H1 (cell line): ENCODE data around the gene KDM2A. TPM values are rescaled to one million over a fixed set of nuclear protein-coding genes. Genes with fewer than 3 reads are reported as not detected.

Experiments used
- CTCF ChIA-PET: fragments of 300-600 bp; sonication (Branson Sonifier 250); formaldehyde crosslinking; loops from one replicate; lab custom pipeline; 2021; ENCODE audit not compliant: partially characterized antibody; lab: Charles Lee
- POLR2A ChIA-PET: fragments of 300-600 bp; sonication (Branson Sonifier 250); formaldehyde crosslinking; loops from one replicate; lab custom pipeline; 2021; ENCODE audit warnings: inconsistent platforms; ENCODE audit not compliant: partially characterized antibody; lab: Charles Lee
- DNase-seq, 2 experiments: peaks; one replicate each; pipeline versions ENCODE4 v3.0.0 to v3.0.0-alpha.2; 2010 to 2022; ENCODE audit warnings: low spot score in 2 of 2, low read depth in 1 of 2, mixed read lengths in 1 of 2
- FAIRE-seq: peaks from 2 replicates; lab custom pipeline; 2011; peaks lifted over from hg19 to GRCh38; lab: Jason Lieb, UNC
- H2AFZ ChIP-seq: 2 replicates; pipeline ENCODE4 v1.8.1; 2012; ENCODE audit warnings: low read length, inconsistent platforms
- H2AK5ac ChIP-seq: 2 replicates; pipeline ENCODE4 v1.6.1; 2013; ENCODE audit warnings: low read depth, low read length
- H2BK120ac ChIP-seq: replicated peaks from 2 replicates; pipeline ENCODE3; 2013; ENCODE audit warnings: low read depth, low read length, inconsistent platforms
- H2BK12ac ChIP-seq: 2 replicates; pipeline ENCODE4 v1.6.1; 2013; ENCODE audit warnings: low read depth, low read length
- H2BK15ac ChIP-seq: 2 replicates; pipeline ENCODE4 v1.6.1; 2013; ENCODE audit warnings: low read length
- H2BK20ac ChIP-seq: 2 replicates; pipeline ENCODE4 v1.6.1; 2013; ENCODE audit warnings: low read length
- H2BK5ac ChIP-seq: 2 replicates; pipeline ENCODE4 v1.6.1; 2013; ENCODE audit warnings: low read depth, low read length
- H3K14ac ChIP-seq: 2 replicates; pipeline ENCODE4 v1.6.1; 2013; ENCODE audit warnings: inconsistent platforms; ENCODE audit not compliant: insufficient read length
- H3K18ac ChIP-seq: 2 replicates; pipeline ENCODE4 v1.6.1; 2013; ENCODE audit warnings: low read length; ENCODE audit errors: extremely low read depth
- H3K23ac ChIP-seq: 2 replicates; pipeline ENCODE4 v1.6.1; 2013; ENCODE audit warnings: inconsistent platforms; ENCODE audit not compliant: insufficient read length
- H3K23me2 ChIP-seq: 2 replicates; pipeline ENCODE4 v1.6.1; 2013; ENCODE audit warnings: low read depth, low read length
- H3K27ac ChIP-seq: 2 replicates; pipeline ENCODE4 v1.6.1; 2011; ENCODE audit warnings: low read depth, low read length, inconsistent platforms
- H3K27me3 ChIP-seq, 4 experiments: replicated peaks in 1 of 4; 1 replicate in 1 of 4; 2 replicates in 3 of 4; pipeline versions ENCODE4 v1.6.1 to v1.8.1; 2011 to 2013; ENCODE audit warnings: low read length in 3 of 4, mild to moderate bottlenecking in 3 of 4, inconsistent platforms in 2 of 4, mixed read lengths in 2 of 4, moderate library complexity in 1 of 4; ENCODE audit not compliant: control insufficient read depth in 3 of 4, insufficient read depth in 3 of 4; ENCODE audit errors: extremely low read depth in 1 of 4
- H3K36me3 ChIP-seq, 4 experiments: 2 replicates each; pipeline versions ENCODE4 v1.6.1 to v1.8.1; 2011 to 2013; ENCODE audit warnings: mild to moderate bottlenecking in 4 of 4, low read length in 3 of 4, moderate library complexity in 2 of 4, control low read depth in 1 of 4, inconsistent platforms in 1 of 4; ENCODE audit not compliant: insufficient read depth in 4 of 4, control insufficient read depth in 2 of 4
- H3K4ac ChIP-seq: replicated peaks from 2 replicates; pipeline ENCODE3; 2013; ENCODE audit warnings: low read length, low read depth, mixed read lengths, inconsistent platforms; ENCODE audit not compliant: insufficient read length
- H3K4me1 ChIP-seq, 4 experiments: replicated peaks in 1 of 4; 1 replicate in 1 of 4; 2 replicates in 3 of 4; pipeline versions ENCODE4 v1.6.1 to v1.8.1; 2011 to 2013; ENCODE audit warnings: low read length in 3 of 4, inconsistent platforms in 2 of 4, mixed read lengths in 1 of 4; ENCODE audit not compliant: insufficient read depth in 4 of 4, control insufficient read depth in 3 of 4
- H3K4me2 ChIP-seq, 2 experiments: 2 replicates each; pipeline versions ENCODE4 v1.6.1 to v1.8.1; 2011 to 2013; ENCODE audit warnings: low read depth in 2 of 2, low read length in 2 of 2, control low read depth in 1 of 2, inconsistent platforms in 1 of 2, mild to moderate bottlenecking in 1 of 2; ENCODE audit not compliant: insufficient read depth in 1 of 2
- H3K4me3 ChIP-seq, 4 experiments: fragments of 200-600, 300-600 bp in 1 of 4; sonication (generic), shearing (Covaris generic), sonication (Bioruptor Twin) in 1 of 4; 2 replicates each; pipeline versions ENCODE4 v1.5.1 to v1.8.1; 2011 to 2016; ENCODE audit warnings: low read length in 4 of 4, low read depth in 3 of 4, control low read depth in 2 of 4, inconsistent platforms in 2 of 4, mild to moderate bottlenecking in 2 of 4, mixed read lengths in 1 of 4, moderate library complexity in 1 of 4; ENCODE audit not compliant: insufficient read depth in 2 of 4; ENCODE audit errors: extremely low read depth in 1 of 4
- H3K56ac ChIP-seq: replicated peaks from 2 replicates; pipeline ENCODE3; 2013; ENCODE audit warnings: low read depth, mild to moderate bottlenecking, mixed read lengths, low read length, inconsistent platforms; ENCODE audit not compliant: insufficient read length
- H3K79me1 ChIP-seq: 2 replicates; pipeline ENCODE4 v1.6.1; 2013; ENCODE audit warnings: low read depth, low read length, control low read depth
- H3K79me2 ChIP-seq, 2 experiments: 2 replicates each; pipeline versions ENCODE4 v1.6.1 to v1.8.1; 2012 to 2013; ENCODE audit warnings: low read length in 2 of 2, mild to moderate bottlenecking in 2 of 2, inconsistent platforms in 1 of 2; ENCODE audit not compliant: insufficient read depth in 2 of 2, control insufficient read depth in 1 of 2
- H3K9ac ChIP-seq, 4 experiments: replicated peaks in 1 of 4; 1 replicate in 1 of 4; 2 replicates in 3 of 4; pipeline versions ENCODE4 v1.6.1 to v1.8.1; 2011 to 2013; ENCODE audit warnings: low read depth in 3 of 4, low read length in 3 of 4, control low read depth in 2 of 4, mild to moderate bottlenecking in 2 of 4, moderate library complexity in 2 of 4, inconsistent platforms in 1 of 4; ENCODE audit errors: extremely low read depth in 1 of 4
- H3K9me3 ChIP-seq, 2 experiments: 2 replicates each; pipeline versions ENCODE4 v1.6.1 to v1.8.1; 2012 to 2013; ENCODE audit warnings: mild to moderate bottlenecking in 2 of 2, moderate library complexity in 2 of 2, control low read depth in 1 of 2, inconsistent platforms in 1 of 2, low read depth in 1 of 2, low read length in 1 of 2, mixed read lengths in 1 of 2; ENCODE audit not compliant: insufficient read depth in 2 of 2
- H4K20me1 ChIP-seq, 2 experiments: replicated peaks in 1 of 2; 2 replicates each; pipeline versions ENCODE3 to v1.8.1; 2011 to 2013; ENCODE audit warnings: inconsistent platforms in 2 of 2, low read length in 2 of 2, mild to moderate bottlenecking in 1 of 2; ENCODE audit not compliant: insufficient read depth in 2 of 2, control insufficient read depth in 1 of 2
- H4K5ac ChIP-seq: 2 replicates; pipeline ENCODE4 v1.6.1; 2013; ENCODE audit warnings: low read length, low read depth, mixed read lengths, inconsistent platforms; ENCODE audit not compliant: insufficient read length
- H4K8ac ChIP-seq: 2 replicates; pipeline ENCODE4 v1.8.0; 2013; ENCODE audit warnings: mild to moderate bottlenecking, moderate library complexity, low read length, inconsistent platforms; ENCODE audit not compliant: insufficient read depth; ENCODE audit errors: extremely low read depth
- H4K91ac ChIP-seq: replicated peaks from 2 replicates; pipeline ENCODE3; 2013; ENCODE audit warnings: low read length, mixed read lengths, inconsistent platforms; ENCODE audit not compliant: insufficient read length
- BRCA1 ChIP-seq: IDR thresholded peaks from 2 replicates; pipeline ENCODE4 v1.6.1; 2012; ENCODE audit warnings: low read depth, low read length, improper control_type of control experiment
- RAD21 ChIP-seq, 2 experiments: IDR thresholded peaks in 1 of 2; conservative IDR thresholded peaks in 1 of 2; 2 replicates each; pipeline ENCODE4 v1.6.1; 2011; ENCODE audit warnings: low read depth in 2 of 2, low read length in 2 of 2, improper control_type of control experiment in 1 of 2, inconsistent platforms in 1 of 2, mild to moderate bottlenecking in 1 of 2, moderate library complexity in 1 of 2
- TAF7 ChIP-seq: optimal IDR thresholded peaks from 2 replicates; pipeline ENCODE3; 2011; ENCODE audit warnings: low read depth, mild to moderate bottlenecking, inconsistent platforms, low read length, moderate library complexity, borderline replicate concordance
- WGBS, 2 experiments: shearing (Covaris generic) in 1 of 2; methylation state at CpG; one replicate each; pipeline versions ENCODE4 v1.1.6 to v1.1.7; 2013 to 2015; ENCODE audit warnings: low lambda C conversion rate in 2 of 2, mixed read lengths in 2 of 2, inconsistent platforms in 1 of 2, low coverage in 1 of 2, missing lambda C conversion rate in 1 of 2; ENCODE audit not compliant: insufficient replicate concordance in 2 of 2, insufficient coverage in 1 of 2, insufficient read length in 1 of 2; ENCODE audit errors: extremely low coverage in 1 of 2, missing lambda C conversion rate in 1 of 2; 5-methylcytosine and 5-hydroxymethylcytosine counted together
- polyA plus RNA-seq, 7 experiments: library from polyadenylated mRNA; depleted of rRNA in 3 of 7; stranded (reverse) in 5 of 7; unstranded in 2 of 7; fragments of >200 nt in 5 of 7; fragments of 200-250 nt in 2 of 7; gene quantifications; 1 replicate in 5 of 7; 2 replicates in 1 of 7; 4 replicates in 1 of 7; pipeline versions ENCODE4 v1.2.1 to v1.2.3, GENCODE V29; 2011 to 2013; ENCODE audit warnings: missing spikeins in 2 of 7, mixed read lengths in 2 of 7
- total RNA-seq: library from RNA; stranded (reverse); fragmentation: NEBNext Ultra II Directional; extraction: Animal tissue kit (Norgen Biotek cat#: 25700); gene quantifications from 2 replicates; pipeline ENCODE4 v1.2.1, GENCODE V29; 2021
- TF ChIP-seq, protein P1 (sequence below), 3 experiments: IDR thresholded peaks; 1 replicate in 2 of 3; 2 replicates in 1 of 3; pipeline versions ENCODE4 v1.5.1 to v1.6.1; 2011; ENCODE audit warnings: low read length in 3 of 3, mild to moderate bottlenecking in 3 of 3, inconsistent platforms in 2 of 3, low read depth in 1 of 3, moderate library complexity in 1 of 3; ENCODE audit not compliant: insufficient read depth in 1 of 3; ENCODE audit errors: control extremely low read depth in 1 of 3

Gene KDM2A
- total and polyA plus RNA-seq, 2 of the 8 experiments (the other 6 are each of a cell fraction or from before 2014, with no cell fraction given), result 55.4 to 66.2 TPM

DNA sequence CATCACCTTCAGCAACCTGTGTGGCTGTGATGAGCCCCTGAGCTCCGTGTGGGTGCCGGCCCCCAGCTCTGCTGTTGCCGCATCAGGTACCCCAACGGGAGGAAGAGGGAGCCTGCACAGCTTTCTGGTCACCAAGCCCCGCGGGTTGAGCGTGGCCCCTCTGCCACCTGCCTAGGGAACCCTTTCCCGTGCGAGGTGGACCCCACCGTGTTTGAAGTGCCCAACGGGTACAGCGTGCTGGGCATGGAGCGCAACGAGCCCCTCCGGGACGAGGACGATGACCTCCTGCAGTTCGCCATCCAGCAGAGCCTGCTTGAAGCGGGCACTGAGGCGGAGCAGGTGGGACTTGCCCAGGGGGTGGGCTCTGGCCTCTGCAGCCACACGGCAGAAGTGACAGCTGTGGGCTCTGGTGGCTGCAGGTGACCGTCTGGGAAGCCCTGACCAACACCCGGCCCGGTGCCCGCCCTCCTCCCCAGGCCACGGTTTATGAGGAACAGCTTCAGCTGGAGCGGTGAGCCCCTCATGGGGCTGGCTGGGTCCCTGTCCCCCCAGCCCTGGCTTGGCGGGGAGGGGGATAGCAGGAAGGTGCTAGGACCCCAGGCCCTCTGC, 182.4 kb downstream of the KDM2A start:
- no peak overlapping the region for H2AFZ ChIP-seq
- H2BK120ac ChIP-seq, result no peak overlapping the region
- TF ChIP-seq, protein P1, sequence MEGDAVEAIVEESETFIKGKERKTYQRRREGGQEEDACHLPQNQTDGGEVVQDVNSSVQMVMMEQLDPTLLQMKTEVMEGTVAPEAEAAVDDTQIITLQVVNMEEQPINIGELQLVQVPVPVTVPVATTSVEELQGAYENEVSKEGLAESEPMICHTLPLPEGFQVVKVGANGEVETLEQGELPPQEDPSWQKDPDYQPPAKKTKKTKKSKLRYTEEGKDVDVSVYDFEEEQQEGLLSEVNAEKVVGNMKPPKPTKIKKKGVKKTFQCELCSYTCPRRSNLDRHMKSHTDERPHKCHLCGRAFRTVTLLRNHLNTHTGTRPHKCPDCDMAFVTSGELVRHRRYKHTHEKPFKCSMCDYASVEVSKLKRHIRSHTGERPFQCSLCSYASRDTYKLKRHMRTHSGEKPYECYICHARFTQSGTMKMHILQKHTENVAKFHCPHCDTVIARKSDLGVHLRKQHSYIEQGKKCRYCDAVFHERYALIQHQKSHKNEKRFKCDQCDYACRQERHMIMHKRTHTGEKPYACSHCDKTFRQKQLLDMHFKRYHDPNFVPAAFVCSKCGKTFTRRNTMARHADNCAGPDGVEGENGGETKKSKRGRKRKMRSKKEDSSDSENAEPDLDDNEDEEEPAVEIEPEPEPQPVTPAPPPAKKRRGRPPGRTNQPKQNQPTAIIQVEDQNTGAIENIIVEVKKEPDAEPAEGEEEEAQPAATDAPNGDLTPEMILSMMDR (IDR thresholded peaks at IDR 0.05; ENCODE audit: control extremely low read depth in 1 of 3, insufficient read depth in 1 of 3, low read depth in 1 of 3, low read length in 3 of 3), result no peak
- no peak for TF ChIP-seq TAF7
- no peak for TF ChIP-seq BRCA1
- no peak for TF ChIP-seq RAD21 (IDR thresholded peaks at IDR 0.05 in 1 of 2, conservative IDR thresholded peaks at IDR 0.05 in 1 of 2; ENCODE audit: low read depth in 2 of 2, low read length in 2 of 2)
- peak overlapping the region in 3 of 4 experiments; percentile 8 to 94 (median 26); a peak in 2 of 8 replicates for H3K4me3 ChIP-seq
- H3K36me3 ChIP-seq, result peaks cover 0 to 14% (median 7%) of the 10 kb centered on the region in 4 experiments; a peak in 3 of 8 replicates
- no peak overlapping the region for H2BK15ac ChIP-seq
- FAIRE-seq (no peak), DNase-seq (no peak)
- H3K4me1 ChIP-seq, result peaks cover 0 to 20% (median 16%) of the 10 kb centered on the region in 4 experiments; a peak in 5 of 7 replicates
- no peak overlapping the region for H2BK5ac ChIP-seq
- ChIA-PET CTCF (interaction anchor here (1.0 to 4.8 kb wide), 8 partner anchors 10 to 248 kb away, joined by 3 to 33 read pairs (median 5); partner anchors contain the start of gene ANKRD13D), POLR2A (interaction anchor here (0.6 to 9.7 kb wide), 6 partner anchors 10 to 61 kb away, joined by 3 to 106 read pairs (median 7); partner anchors contain the start of gene ANKRD13D)
- H3K4ac ChIP-seq, result no peak overlapping the region
- 95% methylated on average over 18 of the region's 28 CpGs; no CpG with 5 or more reads in 1 of the 2 experiments for WGBS, 2 experiments
- no peak overlapping the region; the same call in 1 of the 2 replicates for H3K18ac ChIP-seq
- no peak overlapping the region for H3K27ac ChIP-seq
- H4K8ac ChIP-seq, result no peak overlapping the region
- no peaks in the 10 kb centered on the region for H3K79me2 ChIP-seq
- no peak overlapping the region for H2BK12ac ChIP-seq
- no peaks in the 10 kb centered on the region; the same call in 1 of the 2 replicates for H3K79me1 ChIP-seq
- H3K27me3 ChIP-seq, result peaks cover 0 to 11% (median 7%) of the 10 kb centered on the region in 4 experiments; a peak in 5 of 7 replicates
- H3K9me3 ChIP-seq, result no peaks in the 10 kb centered on the region
- no peak overlapping the region for H4K5ac ChIP-seq
- no peak overlapping the region for H2BK20ac ChIP-seq
- H3K23ac ChIP-seq, result no peak overlapping the region
- peaks cover 0 to 11% of the 10 kb centered on the region in 2 experiments for H4K20me1 ChIP-seq
- H3K14ac ChIP-seq, result no peak overlapping the region
- no peak overlapping the region for H2AK5ac ChIP-seq
- no peak overlapping the region for H3K56ac ChIP-seq
- H4K91ac ChIP-seq, result no peak overlapping the region
- H3K23me2 ChIP-seq, result peaks cover 19% of the 10 kb centered on the region; the same call in 1 of the 2 replicates
- H3K9ac ChIP-seq, result no peak overlapping the region
- H3K4me2 ChIP-seq, result peak overlapping the region; percentile 81 to 85
